Kidney (tissue), 14 donors: Measurements from ENCODE around the gene PGBD5. TPM values are rescaled to one million over a fixed set of nuclear protein-coding genes. Genes with fewer than 3 reads are reported as not detected.

Experiments
- DNase-seq, 5 donors: peaks; one replicate each; pipeline ENCODE4 v3.0.0-alpha.2; 2013 to 2020
- FAIRE-seq: peaks from 2 replicates; lab custom pipeline; 2012; peaks lifted over from hg19 to GRCh38; lab: Jason Lieb, UNC
- H3K27ac ChIP-seq, 2 donors: one replicate each; pipeline ENCODE4 v1.7.0; 2013; ENCODE audit warnings: low read depth in 2 of 2, low read length in 2 of 2, inconsistent platforms in 1 of 2
- H3K27me3 ChIP-seq: one replicate; pipeline ENCODE4 v1.7.1; 2013; ENCODE audit warnings: low read length, inconsistent platforms; ENCODE audit not compliant: control insufficient read depth, insufficient read depth
- H3K36me3 ChIP-seq, 3 donors: one replicate each; pipeline versions ENCODE4 v1.7.0 to v1.7.1; 2013; ENCODE audit warnings: low read length in 3 of 3, control low read depth in 1 of 3, inconsistent platforms in 1 of 3; ENCODE audit not compliant: insufficient read depth in 3 of 3, control insufficient read depth in 2 of 3
- H3K4me1 ChIP-seq, 3 donors: one replicate each; pipeline versions ENCODE4 v1.7.0 to v1.7.1; 2013; ENCODE audit warnings: low read length in 3 of 3, inconsistent platforms in 1 of 3, low read depth in 1 of 3; ENCODE audit not compliant: control insufficient read depth in 2 of 3, insufficient read depth in 2 of 3
- H3K4me3 ChIP-seq, 3 donors: one replicate each; pipeline versions ENCODE4 v1.7.0 to v1.8.1; 2013; ENCODE audit warnings: low read length in 3 of 3, control low read depth in 1 of 3, inconsistent platforms in 1 of 3
- H3K9ac ChIP-seq, 3 donors: one replicate each; pipeline versions ENCODE4 v1.7.0 to v1.7.1; 2013; ENCODE audit warnings: low read length in 3 of 3, control low read depth in 1 of 3, inconsistent platforms in 1 of 3
- H3K9me3 ChIP-seq, 3 donors: one replicate each; pipeline versions ENCODE4 v1.7.0 to v1.7.1; 2013; ENCODE audit warnings: low read length in 3 of 3, control low read depth in 1 of 3, inconsistent platforms in 1 of 3; ENCODE audit not compliant: control insufficient read depth in 2 of 3, insufficient read depth in 1 of 3
- intact Hi-C: fragments of 100-400 bp; cut with DNase I; formaldehyde crosslinking; loops from one replicate; pipeline ENCODE4 v1.11.1; 2022
- polyA plus RNA-seq: library from polyadenylated mRNA; stranded (reverse); fragments of 350-450 nt; fragmentation: Illumina TruSeq; extraction: RNeasy Lipid Tissue Mini Kit (QIAGEN cat#74804); gene quantifications from one replicate; pipeline ENCODE4 v1.2.3, GENCODE V29; 2014; ENCODE audit warnings: low read depth, low replicate concordance; ENCODE audit not compliant: insufficient read depth
- total RNA-seq: library from RNA; stranded (reverse); fragmentation: NEBNext Ultra II Directional; extraction: Animal tissue kit (Norgen Biotek cat#: 25700); gene quantifications from one replicate; pipeline ENCODE4 v1.2.1, GENCODE V29; 2021
- TF ChIP-seq, protein P1 (sequence below): IDR thresholded peaks from 3 replicates; pipeline ENCODE4 v1.5.1; 2012; ENCODE audit warnings: mild to moderate bottlenecking, moderate library complexity, borderline replicate concordance; ENCODE audit not compliant: insufficient read depth; ENCODE audit errors: extremely low read depth
- donor health status: control.
- donor health status: control.
- donor health status: control.
- donor health status: control.
- donor health status: control.
- donor health status: DM: yes; HTN: yes; CAD: no.
- donor health status: Normal renal cell carcinoma (clear cell type).

The PGBD5 gene
- total and polyA plus RNA-seq, 2 donors from 2014 or later: 2.0 to 3.7 TPM

DNA sequence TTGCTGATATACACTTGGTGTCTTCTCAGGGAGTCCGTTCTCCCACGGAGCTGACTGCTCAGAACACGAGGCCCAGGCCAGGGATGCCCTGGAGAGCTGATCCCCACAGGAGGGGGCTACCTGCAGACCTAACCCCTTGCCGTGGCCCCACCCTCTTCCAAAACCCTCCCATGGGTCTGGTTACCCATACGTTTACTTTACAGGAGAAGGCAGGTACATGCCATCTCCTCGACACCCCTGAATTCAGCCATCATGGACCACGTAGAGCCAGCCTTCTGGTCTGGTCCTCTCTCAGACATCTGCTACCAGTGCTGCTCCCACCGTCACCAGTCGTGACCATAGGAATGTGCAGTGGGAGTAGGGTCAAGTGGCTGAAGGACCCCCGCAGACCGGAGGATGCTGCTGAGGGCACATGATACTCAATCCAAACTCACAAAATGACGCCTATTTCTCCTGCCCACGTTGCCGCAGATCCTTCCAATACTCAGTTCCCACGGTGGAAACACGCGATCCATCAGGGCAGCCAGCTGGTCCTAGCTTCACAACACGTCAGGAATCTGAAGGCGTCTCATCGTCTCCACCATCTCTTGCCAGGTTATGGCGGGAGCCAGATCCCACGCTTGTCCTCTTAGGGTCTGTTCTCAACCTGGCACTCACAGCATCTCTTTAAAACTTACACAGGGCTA, 26.7 kb downstream of the PGBD5 start:
- TF ChIP-seq, protein P1, sequence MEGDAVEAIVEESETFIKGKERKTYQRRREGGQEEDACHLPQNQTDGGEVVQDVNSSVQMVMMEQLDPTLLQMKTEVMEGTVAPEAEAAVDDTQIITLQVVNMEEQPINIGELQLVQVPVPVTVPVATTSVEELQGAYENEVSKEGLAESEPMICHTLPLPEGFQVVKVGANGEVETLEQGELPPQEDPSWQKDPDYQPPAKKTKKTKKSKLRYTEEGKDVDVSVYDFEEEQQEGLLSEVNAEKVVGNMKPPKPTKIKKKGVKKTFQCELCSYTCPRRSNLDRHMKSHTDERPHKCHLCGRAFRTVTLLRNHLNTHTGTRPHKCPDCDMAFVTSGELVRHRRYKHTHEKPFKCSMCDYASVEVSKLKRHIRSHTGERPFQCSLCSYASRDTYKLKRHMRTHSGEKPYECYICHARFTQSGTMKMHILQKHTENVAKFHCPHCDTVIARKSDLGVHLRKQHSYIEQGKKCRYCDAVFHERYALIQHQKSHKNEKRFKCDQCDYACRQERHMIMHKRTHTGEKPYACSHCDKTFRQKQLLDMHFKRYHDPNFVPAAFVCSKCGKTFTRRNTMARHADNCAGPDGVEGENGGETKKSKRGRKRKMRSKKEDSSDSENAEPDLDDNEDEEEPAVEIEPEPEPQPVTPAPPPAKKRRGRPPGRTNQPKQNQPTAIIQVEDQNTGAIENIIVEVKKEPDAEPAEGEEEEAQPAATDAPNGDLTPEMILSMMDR: no peak
- H3K36me3 ChIP-seq: no peaks in the 10 kb centered on the region
- no peak overlapping the region for H3K4me3 ChIP-seq
- H3K9me3 ChIP-seq: no peaks in the 10 kb centered on the region
- intact Hi-C loops: no loop called here
- H3K4me1 ChIP-seq: no peaks in the 10 kb centered on the region
- no peak for DNase-seq
- H3K27me3 ChIP-seq: no peaks in the 10 kb centered on the region
- no peak for FAIRE-seq
- H3K9ac ChIP-seq: no peak overlapping the region
- H3K27ac ChIP-seq: no peak overlapping the region

DNA sequence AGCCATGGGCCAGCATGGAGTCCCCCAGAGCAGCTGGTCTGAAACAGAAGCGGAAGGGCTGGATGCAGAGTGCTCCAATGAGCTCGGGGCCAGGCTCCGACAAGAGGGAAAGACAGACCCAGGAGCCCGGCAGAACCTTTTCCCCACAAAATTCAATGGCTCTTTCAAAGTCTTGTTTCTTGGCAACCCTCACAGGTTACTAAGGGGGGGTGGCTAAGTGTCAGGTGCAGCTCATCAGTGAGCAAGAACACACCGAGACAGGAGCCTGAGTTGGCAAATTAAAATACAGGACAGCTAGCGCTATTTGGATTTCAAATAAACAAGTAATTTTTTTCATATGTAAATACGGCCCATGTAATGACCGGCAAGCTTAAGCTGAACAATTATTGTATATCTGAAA, 27.3 kb downstream of the PGBD5 start:
- TF ChIP-seq, protein P1: no peak
- Histone ChIP-seq H3K27me3 (no peaks in the 10 kb centered on the region), H3K9me3 (no peaks in the 10 kb centered on the region), H3K9ac (no peak overlapping the region), H3K27ac (no peak overlapping the region), H3K4me3 (no peak overlapping the region), H3K4me1 (no peaks in the 10 kb centered on the region), H3K36me3 (no peaks in the 10 kb centered on the region)
- no peak for FAIRE-seq
- no peak for DNase-seq
- intact Hi-C loops: no loop called here

DNA sequence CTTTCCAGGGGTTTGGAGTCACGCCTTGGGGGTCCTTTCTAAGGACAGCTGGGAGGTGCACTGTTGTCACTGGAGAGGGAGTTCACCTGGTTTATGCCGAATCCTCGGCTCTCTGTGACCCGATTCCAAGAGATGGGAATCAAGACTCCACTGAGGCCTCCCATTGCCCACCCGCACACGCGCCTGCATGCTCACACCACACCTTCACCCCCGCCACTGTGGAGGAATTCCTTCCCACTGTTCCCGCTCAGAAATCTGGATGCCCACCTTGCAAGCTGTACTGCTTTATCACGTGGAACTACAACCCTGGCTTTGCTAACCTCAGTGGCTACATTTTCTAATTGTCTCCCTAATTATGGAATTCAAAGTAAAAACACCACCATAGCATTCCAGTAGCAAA, 29.2 kb downstream of the PGBD5 start:
- Histone ChIP-seq H3K4me1 (no peaks in the 10 kb centered on the region), H3K9ac (no peak overlapping the region), H3K4me3 (no peak overlapping the region), H3K27ac (no peak overlapping the region), H3K27me3 (no peaks in the 10 kb centered on the region), H3K9me3 (no peaks in the 10 kb centered on the region), H3K36me3 (no peaks in the 10 kb centered on the region)
- no peak for FAIRE-seq
- no peak for DNase-seq
- TF ChIP-seq, protein P1: no peak
- intact Hi-C loops: no loop called here

DNA sequence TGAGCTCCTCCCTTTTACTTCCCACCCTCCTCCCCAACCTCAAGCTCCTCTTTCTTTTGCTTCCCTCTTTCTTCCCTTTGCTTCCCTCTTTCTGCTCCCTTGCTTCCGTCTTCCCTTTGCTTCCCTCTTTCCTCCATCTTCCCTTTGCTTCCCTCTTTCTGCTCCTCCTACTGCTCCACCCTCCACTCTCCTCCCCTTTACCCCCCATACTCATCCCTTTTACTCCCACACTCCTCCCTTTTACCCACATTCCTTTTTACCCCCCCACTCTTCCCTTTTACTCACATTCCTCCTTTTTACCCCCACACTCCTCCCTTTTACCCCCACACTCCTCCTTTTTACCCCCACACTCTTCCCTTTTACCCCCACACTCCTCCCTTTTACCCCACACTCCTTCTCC, 30.2 kb downstream of the PGBD5 start:
- H3K27me3 ChIP-seq: no peaks in the 10 kb centered on the region
- no peak for FAIRE-seq
- H3K27ac ChIP-seq: no peak overlapping the region
- intact Hi-C loops: no loop called here
- TF ChIP-seq, protein P1: no peak
- no peak overlapping the region for H3K4me3 ChIP-seq
- H3K9ac ChIP-seq: no peak overlapping the region
- no peaks in the 10 kb centered on the region for H3K9me3 ChIP-seq
- H3K4me1 ChIP-seq: no peaks in the 10 kb centered on the region
- H3K36me3 ChIP-seq: no peaks in the 10 kb centered on the region
- no peak for DNase-seq
